Spleen (tissue), 11 donors: ENCODE data around the gene RGS14. TPM values are rescaled to one million over a fixed set of nuclear protein-coding genes. Genes with fewer than 3 reads are reported as not detected.

ENCODE experiments used
- DNase-seq: peaks from one replicate; pipeline ENCODE4 v3.0.0-alpha.2; 2020
- H3K27ac ChIP-seq, 8 donors: fragments of 200-600 bp; sonication (generic) in 7 of 8; 1 replicate in 4 of 8; 2 replicates in 4 of 8; pipeline versions ENCODE4 v1.5.0 to v1.8.0; 2016 to 2021; ENCODE audit warnings: inconsistent platforms in 4 of 8, mild to moderate bottlenecking in 4 of 8, moderate library complexity in 1 of 8
- H3K27me3 ChIP-seq, 7 donors: fragments of 200-600 bp; sonication (generic) in 6 of 7; replicated peaks in 1 of 7; 1 replicate in 4 of 7; 2 replicates in 3 of 7; pipeline versions ENCODE4 v1.5.0 to v1.8.0; 2016 to 2021; ENCODE audit warnings: inconsistent platforms in 3 of 7, mild to moderate bottlenecking in 1 of 7
- H3K36me3 ChIP-seq, 6 donors: fragments of 200-600 bp; sonication (generic) in 5 of 6; 1 replicate in 4 of 6; 2 replicates in 2 of 6; pipeline versions ENCODE4 v1.5.0 to v1.8.0; 2016 to 2021; ENCODE audit warnings: inconsistent platforms in 2 of 6
- H3K4me1 ChIP-seq, 6 donors: fragments of 200-600 bp; sonication (generic) in 5 of 6; 1 replicate in 3 of 6; 2 replicates in 3 of 6; pipeline versions ENCODE4 v1.5.0 to v1.8.0; 2016 to 2021; ENCODE audit warnings: inconsistent platforms in 3 of 6
- H3K4me3 ChIP-seq, 8 donors: fragments of 200-600 bp; sonication (generic) in 7 of 8; 1 replicate in 4 of 8; 2 replicates in 4 of 8; pipeline versions ENCODE4 v1.5.0 to v1.8.0; 2016 to 2021; ENCODE audit warnings: inconsistent platforms in 4 of 8, mild to moderate bottlenecking in 4 of 8, moderate library complexity in 2 of 8
- H3K9me3 ChIP-seq, 8 donors: fragments of 200-600 bp; sonication (generic) in 7 of 8; 1 replicate in 4 of 8; 2 replicates in 4 of 8; pipeline versions ENCODE4 v1.5.0 to v1.8.0; 2016 to 2021; ENCODE audit warnings: inconsistent platforms in 4 of 8
- CTCF ChIP-seq, 11 experiments: fragments of 200-600 bp in 7 of 11; fragments of 450-650 bp in 4 of 11; sonication (generic) in 4 of 11; IDR thresholded peaks in 8 of 11; conservative IDR thresholded peaks in 3 of 11; 1 replicate in 7 of 11; 2 replicates in 4 of 11; pipeline versions ENCODE4 v1.4.0 to v1.8.0; 2016 to 2021; ENCODE audit warnings: antibody characterized with exemption in 11 of 11, inconsistent platforms in 4 of 11, mild to moderate bottlenecking in 1 of 11
- POLR2A ChIP-seq, 3 donors: fragments of 450-650 bp; IDR thresholded peaks; one replicate each; pipeline ENCODE4 v1.5.1; 2017; ENCODE audit warnings: antibody characterized with exemption in 3 of 3, mild to moderate bottlenecking in 1 of 3
- POLR2AphosphoS5 ChIP-seq, 3 donors: sonication (generic); formaldehyde crosslinking; IDR thresholded peaks; one replicate each; pipeline ENCODE4 v1.5.1; 2017; ENCODE audit warnings: antibody characterized with exemption in 3 of 3
- WGBS, 5 donors: extraction: QIAGEN DNeasy Blood & Tissue Kit in 3 of 5; methylation state at CpG; one replicate each; pipeline versions ENCODE4 v1.1.5 to v1.1.7; 2013 to 2018; 5-methylcytosine and 5-hydroxymethylcytosine counted together
- intact Hi-C: fragments of 100-400 bp; cut with DNase I; formaldehyde crosslinking; loops from one replicate; pipeline ENCODE4 v1.15.0; 2023; ENCODE audit warnings: low total_unique reads
- polyA plus RNA-seq, 3 donors: library from polyadenylated mRNA; stranded (reverse); fragments of 200-250 nt; gene quantifications; one replicate each; pipeline ENCODE4 v1.2.1, GENCODE V29; 2013
- total RNA-seq, 7 donors: library from RNA; depleted of rRNA in 3 of 7; stranded (reverse); fragments of >200 nt in 3 of 7; fragmentation: NEBNext Ultra II Directional in 4 of 7; extraction: Animal tissue kit (Norgen Biotek cat#: 25700) in 4 of 7; gene quantifications; one replicate each; pipeline versions ENCODE4 v1.1.0 to v1.2.1, GENCODE V29; 2016 to 2021
- donor health status: healthy with polysubstance abuse.
- donor health status: DM: no; HTN: no; CAD: no; lungs with moderate emphysema.
- donor health status: DM: no; HTN: no; CAD: no.
- donor health status: Bipolar disorder and iron deficiency.
- donor health status: healthy.
- donor health status: DM: no; HTN: no; CAD: no.
- donor health status: DM: yes; HTN: yes; CAD: no.

Gene RGS14
- total and polyA plus RNA-seq, 10 donors, result 45.3 to 111 (median 76.9) TPM

GRCh38 chr5:177389241-177390169 is 31.8 kb downstream of the RGS14 start:
- Histone ChIP-seq H3K36me3 (no peaks in the 10 kb centered on the region), H3K27ac (peak overlapping the region; percentile 3 to 86 (median 60)), H3K27me3 (peaks cover 0 to 18% (median 0%) of the 10 kb centered on the region in 7 donors), H3K9me3 (no peaks in the 10 kb centered on the region), H3K4me3 (peak overlapping the region in 1 of 8 donors; percentile 18), H3K4me1 (peaks cover 17 to 70% (median 39%) of the 10 kb centered on the region in 6 donors)
- TF ChIP-seq CTCF (IDR thresholded peaks at IDR 0.05 in 8 of 11, conservative IDR thresholded peaks at IDR 0.05 in 3 of 11) (no peak), POLR2A (IDR thresholded peaks at IDR 0.05) (no peak), POLR2AphosphoS5 (IDR thresholded peaks at IDR 0.05) (peak in 1 of 3 donors; percentile 30)
- no peak for DNase-seq
- WGBS, 5 donors, result 28 to 46% (median 42%) methylated on average over 21 of the region's 21 CpGs
- intact Hi-C loops, result loop anchor here (5.0 kb wide), 1 partner anchor 113 kb away; no protein-coding TSS in a partner anchor

- DNase-seq, result peak; percentile 93
- H3K27ac ChIP-seq, result peak overlapping the region in 6 of 8 donors; percentile 3 to 86 (median 68)
- intact Hi-C loops, result loop anchor here (5.0 kb wide), 1 partner anchor 112 kb away; no protein-coding TSS in a partner anchor
These were observed 32.9 kb downstream of the RGS14 start for GRCh38 chr5:177390363-177391300.

GRCh38 chr5:177392765-177393164 is 35.0 kb downstream of the RGS14 start:
- Histone ChIP-seq H3K9me3 (no peaks in the 10 kb centered on the region), H3K4me3 (no peak overlapping the region), H3K4me1 (peaks cover 17 to 45% (median 32%) of the 10 kb centered on the region in 6 donors), H3K27ac (no peak overlapping the region), H3K36me3 (no peaks in the 10 kb centered on the region), H3K27me3 (peaks cover 0 to 29% (median 1%) of the 10 kb centered on the region in 7 donors)
- TF ChIP-seq POLR2A (IDR thresholded peaks at IDR 0.05) (no peak), CTCF (IDR thresholded peaks at IDR 0.05 in 8 of 11, conservative IDR thresholded peaks at IDR 0.05 in 3 of 11) (no peak), POLR2AphosphoS5 (IDR thresholded peaks at IDR 0.05) (no peak)
- no peak for DNase-seq
- 51 to 69% (median 65%) methylated on average over 5 of the region's 5 CpGs for WGBS, 5 donors
- intact Hi-C loops, result loop anchor here (5.0 kb wide), 1 partner anchor 110 kb away; no protein-coding TSS in a partner anchor

More at GRCh38 chr5:177390363-177391300, 32.9 kb downstream of the RGS14 start:
- Histone ChIP-seq H3K9me3 (no peaks in the 10 kb centered on the region), H3K27me3 (peaks cover 0 to 16% (median 0%) of the 10 kb centered on the region in 7 donors), H3K4me1 (peaks cover 17 to 59% (median 38%) of the 10 kb centered on the region in 6 donors), H3K36me3 (no peaks in the 10 kb centered on the region), H3K4me3 (peak overlapping the region in 1 of 8 donors; percentile 18)
- no peak for TF ChIP-seq POLR2A (IDR thresholded peaks at IDR 0.05)
- TF ChIP-seq CTCF (IDR thresholded peaks at IDR 0.05 in 8 of 11, conservative IDR thresholded peaks at IDR 0.05 in 3 of 11), result peak; percentile 93 to 99 (median 98)
- peak in 2 of 3 donors; percentile 46 to 59 for TF ChIP-seq POLR2AphosphoS5 (IDR thresholded peaks at IDR 0.05)
- 19 to 27% (median 25%) methylated on average over 10 to 13 of the region's 13 CpGs for WGBS, 5 donors
